Osteocyte (in vitro differentiated cells): ENCODE measurements around the gene PCGF3. TPM values are rescaled to one million over a fixed set of nuclear protein-coding genes. Genes with fewer than 3 reads are reported as not detected.

Source experiments
- DNase-seq: peaks from one replicate; pipeline ENCODE4 v3.0.0; 2021; ENCODE audit warnings: mixed read lengths; ENCODE audit not compliant: unreplicated experiment; ENCODE audit errors: extremely low spot score
- H3K27ac Mint-ChIP-seq: one replicate; pipeline ENCODE4 v1.8.0; 2021; ENCODE audit warnings: mild to moderate bottlenecking, mixed read lengths; ENCODE audit not compliant: unreplicated experiment
- H3K27me3 Mint-ChIP-seq: one replicate; pipeline ENCODE4 v1.8.0; 2021; ENCODE audit warnings: mixed read lengths; ENCODE audit not compliant: unreplicated experiment
- H3K36me3 Mint-ChIP-seq: one replicate; pipeline ENCODE4 v1.8.0; 2021; ENCODE audit warnings: mixed read lengths; ENCODE audit not compliant: unreplicated experiment
- H3K4me1 Mint-ChIP-seq: one replicate; pipeline ENCODE4 v1.8.0; 2021; ENCODE audit warnings: mixed read lengths; ENCODE audit not compliant: unreplicated experiment
- H3K4me3 Mint-ChIP-seq: one replicate; pipeline ENCODE4 v1.8.0; 2021; ENCODE audit warnings: mild to moderate bottlenecking, moderate library complexity, mixed read lengths; ENCODE audit not compliant: unreplicated experiment
- H3K9me3 Mint-ChIP-seq: one replicate; pipeline ENCODE4 v1.8.0; 2021; ENCODE audit warnings: mixed read lengths; ENCODE audit not compliant: unreplicated experiment
- total RNA-seq: library from RNA; stranded (reverse); gene quantifications from 2 replicates; pipeline ENCODE4 v1.2.1, GENCODE V29; 2021
- TF ChIP-seq, protein P1 (sequence below): fragments of 200-600 bp; sonication (generic); IDR thresholded peaks from 2 replicates; pipeline ENCODE4 v1.5.0; 2021; ENCODE audit warnings: antibody characterized with exemption, mild to moderate bottlenecking, moderate library complexity

PCGF3 gene
- total RNA-seq, 1 donor from 2014 or later, result 70.0 TPM

DNA sequence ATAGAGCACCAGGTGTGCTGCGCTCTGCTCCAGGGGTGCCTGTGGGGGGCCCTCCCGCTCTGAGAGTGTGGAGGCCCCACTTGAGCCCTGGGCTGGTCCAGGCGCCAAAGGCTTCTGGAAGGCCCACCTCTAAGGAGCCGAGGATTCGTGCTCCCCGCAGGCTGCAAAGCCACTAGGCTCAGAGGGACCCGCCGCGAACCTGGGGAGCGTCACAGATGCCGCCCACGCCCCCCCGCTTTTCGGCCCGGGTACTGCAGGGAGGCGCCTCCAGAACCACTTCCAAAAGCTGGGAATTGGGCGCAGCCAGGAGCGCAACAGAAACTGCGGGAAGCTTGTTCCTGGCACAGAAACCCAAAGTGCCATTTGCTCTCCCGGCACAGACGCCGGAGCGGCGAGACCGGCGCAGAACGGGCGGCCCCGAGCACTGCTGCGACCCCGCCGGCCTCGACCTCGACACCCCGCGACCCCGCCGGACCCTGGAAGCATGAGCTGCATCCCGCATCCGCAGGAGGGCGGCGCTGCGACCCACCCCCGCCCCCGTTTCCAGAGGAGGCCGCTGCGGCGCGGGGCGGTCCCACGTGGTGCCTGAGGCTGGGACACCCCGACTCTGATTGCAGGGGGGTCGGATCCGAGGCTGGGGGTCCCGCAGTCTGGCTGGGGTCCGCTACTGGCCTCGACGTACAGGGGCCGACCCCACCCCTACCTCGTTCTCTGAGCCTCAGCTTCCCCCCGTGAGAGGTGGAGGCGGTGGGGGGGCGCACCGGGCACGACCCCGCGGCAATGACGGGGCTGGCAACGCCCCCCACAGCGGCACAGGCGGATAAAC lies 89.5 kb downstream of the PCGF3 start:
- H3K36me3 Mint-ChIP-seq, result no peaks in the 10 kb centered on the region
- H3K4me3 Mint-ChIP-seq, result no peak overlapping the region
- TF ChIP-seq, protein P1, sequence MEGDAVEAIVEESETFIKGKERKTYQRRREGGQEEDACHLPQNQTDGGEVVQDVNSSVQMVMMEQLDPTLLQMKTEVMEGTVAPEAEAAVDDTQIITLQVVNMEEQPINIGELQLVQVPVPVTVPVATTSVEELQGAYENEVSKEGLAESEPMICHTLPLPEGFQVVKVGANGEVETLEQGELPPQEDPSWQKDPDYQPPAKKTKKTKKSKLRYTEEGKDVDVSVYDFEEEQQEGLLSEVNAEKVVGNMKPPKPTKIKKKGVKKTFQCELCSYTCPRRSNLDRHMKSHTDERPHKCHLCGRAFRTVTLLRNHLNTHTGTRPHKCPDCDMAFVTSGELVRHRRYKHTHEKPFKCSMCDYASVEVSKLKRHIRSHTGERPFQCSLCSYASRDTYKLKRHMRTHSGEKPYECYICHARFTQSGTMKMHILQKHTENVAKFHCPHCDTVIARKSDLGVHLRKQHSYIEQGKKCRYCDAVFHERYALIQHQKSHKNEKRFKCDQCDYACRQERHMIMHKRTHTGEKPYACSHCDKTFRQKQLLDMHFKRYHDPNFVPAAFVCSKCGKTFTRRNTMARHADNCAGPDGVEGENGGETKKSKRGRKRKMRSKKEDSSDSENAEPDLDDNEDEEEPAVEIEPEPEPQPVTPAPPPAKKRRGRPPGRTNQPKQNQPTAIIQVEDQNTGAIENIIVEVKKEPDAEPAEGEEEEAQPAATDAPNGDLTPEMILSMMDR, result no peak
- no peaks in the 10 kb centered on the region for H3K4me1 Mint-ChIP-seq
- no peak for DNase-seq
- H3K27me3 Mint-ChIP-seq, result no peaks in the 10 kb centered on the region
- no peak overlapping the region for H3K27ac Mint-ChIP-seq
- H3K9me3 Mint-ChIP-seq, result no peaks in the 10 kb centered on the region

DNA sequence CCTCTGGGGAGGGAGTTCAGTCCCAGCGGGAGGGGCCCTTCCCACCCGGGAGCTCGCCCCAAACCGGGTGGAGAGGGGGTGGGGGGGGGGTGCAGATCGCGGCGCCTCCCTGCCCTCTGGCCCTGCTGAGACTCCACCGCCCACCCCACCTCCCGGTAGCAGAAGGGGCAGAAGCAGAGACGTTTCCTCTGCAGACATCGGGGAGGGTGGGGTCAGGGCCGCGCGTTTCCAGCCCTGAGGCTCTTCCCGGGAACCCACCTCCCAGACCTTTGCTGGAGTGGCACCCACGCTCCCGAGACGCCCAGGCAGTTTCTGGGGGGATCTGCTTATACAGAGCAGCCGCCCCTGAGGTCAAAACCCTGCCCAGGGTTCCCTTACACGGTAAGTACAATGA lies 90.1 kb downstream of the PCGF3 start:
- Mint-ChIP-seq H3K27ac (no peak overlapping the region), H3K27me3 (no peaks in the 10 kb centered on the region), H3K36me3 (no peaks in the 10 kb centered on the region), H3K4me1 (no peaks in the 10 kb centered on the region), H3K4me3 (no peak overlapping the region), H3K9me3 (no peaks in the 10 kb centered on the region)
- TF ChIP-seq, protein P1, result no peak
- no peak for DNase-seq

DNA sequence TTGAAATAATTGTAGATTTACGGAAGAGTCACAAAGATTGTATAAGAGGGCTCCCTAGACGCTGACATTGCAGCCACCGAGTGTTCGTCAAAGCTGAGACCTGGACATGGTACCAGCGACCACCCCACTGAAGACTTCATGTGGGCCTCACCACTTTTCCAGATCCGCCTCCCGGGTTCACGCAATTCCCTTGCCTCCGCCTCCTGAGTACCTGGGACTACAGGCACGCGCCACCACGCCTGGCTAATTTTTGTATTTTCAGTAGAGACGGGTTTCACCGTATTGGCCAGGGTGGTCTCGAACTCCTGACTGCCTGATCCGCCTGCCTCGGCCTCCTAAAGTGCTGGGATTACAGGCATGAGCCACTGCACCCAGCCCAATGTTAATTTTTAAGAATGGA lies 90.6 kb downstream of the PCGF3 start:
- TF ChIP-seq, protein P1, result no peak
- H3K4me3 Mint-ChIP-seq, result no peak overlapping the region
- H3K27me3 Mint-ChIP-seq, result no peaks in the 10 kb centered on the region
- no peak overlapping the region for H3K27ac Mint-ChIP-seq
- no peak for DNase-seq
- H3K4me1 Mint-ChIP-seq, result no peaks in the 10 kb centered on the region
- no peaks in the 10 kb centered on the region for H3K36me3 Mint-ChIP-seq
- H3K9me3 Mint-ChIP-seq, result no peaks in the 10 kb centered on the region

DNA sequence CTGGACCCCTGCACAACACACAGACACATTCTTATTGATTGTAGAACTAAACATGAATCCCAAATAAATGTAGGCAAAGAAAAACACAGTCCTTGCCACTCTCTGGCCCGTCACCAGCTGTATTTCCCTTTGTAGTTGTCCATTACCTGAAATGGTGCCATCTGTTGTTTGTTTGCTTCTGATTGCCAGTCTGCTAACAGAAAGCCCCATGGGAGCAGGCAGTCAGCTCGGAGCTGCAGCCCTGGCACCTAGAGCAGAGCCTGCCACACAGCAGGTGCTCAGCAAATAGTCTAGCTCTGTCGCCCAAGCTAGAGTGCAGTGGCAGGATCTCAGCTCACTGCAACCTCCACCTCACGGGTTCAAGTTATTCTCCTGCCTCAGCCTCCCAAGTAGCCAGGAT lies 91.4 kb downstream of the PCGF3 start:
- no peaks in the 10 kb centered on the region for H3K36me3 Mint-ChIP-seq
- H3K27ac Mint-ChIP-seq, result no peak overlapping the region
- TF ChIP-seq, protein P1, result no peak
- H3K4me1 Mint-ChIP-seq, result no peaks in the 10 kb centered on the region
- H3K9me3 Mint-ChIP-seq, result no peaks in the 10 kb centered on the region
- DNase-seq, result no peak
- H3K27me3 Mint-ChIP-seq, result peaks cover 3% of the 10 kb centered on the region
- no peak overlapping the region for H3K4me3 Mint-ChIP-seq

DNA sequence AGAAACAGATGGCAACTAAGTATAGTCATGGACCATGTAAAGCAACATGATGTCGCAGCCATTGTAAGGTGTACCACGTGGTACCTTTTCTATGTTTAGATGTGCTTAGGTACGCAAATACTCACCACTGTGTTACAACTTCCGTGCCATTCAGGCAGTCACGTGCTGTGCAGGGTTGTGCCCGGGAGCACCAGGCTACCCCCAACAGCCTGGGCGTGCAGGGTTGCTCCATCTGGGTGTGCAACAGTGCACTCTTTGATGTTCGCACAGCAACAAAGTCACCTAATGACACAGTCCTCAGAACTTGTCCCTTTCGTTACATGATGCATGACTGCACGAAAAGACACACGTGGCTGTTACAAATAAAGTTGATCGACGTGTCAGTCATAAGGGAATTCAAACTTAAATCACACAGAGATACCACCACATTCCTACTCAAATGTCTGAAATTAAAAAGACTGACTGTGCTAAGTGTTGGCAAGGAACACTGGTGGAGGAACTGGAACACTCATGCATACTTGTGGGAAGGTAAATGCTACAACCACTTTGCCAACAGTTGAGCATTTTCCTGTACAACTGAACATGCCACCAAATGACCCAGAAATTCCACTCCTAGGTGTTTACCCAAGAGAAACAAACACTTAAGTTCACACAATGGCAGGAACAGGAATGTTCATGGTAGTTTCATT lies 95.9 kb downstream of the PCGF3 start:
- Mint-ChIP-seq H3K27ac (no peak overlapping the region), H3K9me3 (peaks cover 6% of the 10 kb centered on the region), H3K4me3 (no peak overlapping the region), H3K27me3 (peaks cover 17% of the 10 kb centered on the region), H3K4me1 (no peaks in the 10 kb centered on the region), H3K36me3 (no peaks in the 10 kb centered on the region)
- TF ChIP-seq, protein P1, result no peak
- no peak for DNase-seq
